Stromal cell of bone marrow (primary cell): ENCODE measurements around the gene ADAMTS16.

Experiments used
- DNase-seq: peaks from one replicate; pipeline ENCODE4 v3.0.0-alpha.2; 2012; ENCODE audit warnings: low read depth

The ADAMTS16 gene

DNA sequence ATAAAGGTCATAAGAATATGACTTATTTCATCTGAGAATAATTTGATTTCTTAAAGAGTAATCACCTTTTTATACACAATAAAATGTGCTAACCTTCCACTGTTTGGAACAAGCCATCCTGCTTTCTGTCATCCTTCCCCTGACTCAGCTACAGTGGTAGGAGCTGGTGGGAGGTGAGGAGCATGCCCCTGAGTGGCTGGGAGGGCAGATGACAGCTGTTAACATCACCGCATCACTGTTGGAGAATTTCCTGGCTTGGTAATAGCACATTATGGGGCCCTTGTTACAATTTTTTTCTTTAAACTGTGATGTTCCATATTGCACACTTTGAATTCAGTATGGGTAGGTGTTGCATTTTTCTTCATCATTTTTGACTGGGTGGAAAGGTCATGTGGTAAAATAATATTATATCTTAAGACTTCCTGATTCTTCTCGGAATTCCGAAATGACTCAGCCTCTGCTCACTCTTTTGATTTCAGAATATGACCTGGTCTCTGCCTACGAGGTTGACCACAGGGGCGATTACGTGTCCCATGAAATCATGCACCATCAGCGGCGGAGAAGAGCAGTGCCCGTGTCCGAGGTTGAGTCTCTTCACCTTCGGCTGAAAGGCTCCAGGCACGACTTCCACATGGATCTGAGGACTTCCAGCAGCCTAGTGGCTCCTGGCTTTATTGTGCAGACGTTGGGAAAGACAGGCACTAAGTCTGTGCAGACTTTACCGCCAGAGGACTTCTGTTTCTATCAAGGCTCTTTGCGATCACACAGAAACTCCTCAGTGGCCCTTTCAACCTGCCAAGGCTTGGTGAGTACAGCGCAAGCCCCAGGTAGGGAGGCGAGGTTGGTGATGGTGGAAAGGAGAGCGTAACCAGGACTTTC is 5.8 kb downstream of the ADAMTS16 start:
- no peak for DNase-seq

DNA sequence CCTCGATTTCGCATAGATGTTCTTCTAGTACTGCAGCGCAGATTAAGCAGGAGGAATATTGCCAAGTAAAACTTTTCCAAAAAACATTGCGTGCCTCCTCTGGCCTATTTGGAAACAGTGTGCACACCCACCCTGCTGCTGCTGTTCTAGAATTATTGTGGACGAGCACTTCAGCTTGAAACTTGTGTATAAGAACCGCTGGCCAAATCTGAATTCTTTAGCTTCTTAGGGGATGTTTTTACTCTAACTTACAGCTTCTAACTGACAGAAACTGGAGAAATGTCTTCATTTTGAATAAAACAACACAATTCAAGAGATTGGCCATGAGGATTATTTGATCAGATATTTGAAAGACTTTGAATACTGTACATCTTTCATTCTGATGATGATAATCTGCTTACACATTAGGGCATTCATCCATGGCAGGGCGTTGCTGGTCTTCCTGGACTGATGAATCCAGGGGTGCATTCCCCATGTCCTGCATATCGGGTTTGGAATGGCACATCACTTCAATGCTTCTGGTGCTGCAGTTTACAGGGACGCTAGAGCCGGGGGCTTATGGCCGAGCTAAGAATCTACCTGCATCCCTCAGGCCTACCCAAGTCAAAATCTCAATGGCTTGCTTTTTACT is 6.5 kb downstream of the ADAMTS16 start:
- DNase-seq: no peak

DNA sequence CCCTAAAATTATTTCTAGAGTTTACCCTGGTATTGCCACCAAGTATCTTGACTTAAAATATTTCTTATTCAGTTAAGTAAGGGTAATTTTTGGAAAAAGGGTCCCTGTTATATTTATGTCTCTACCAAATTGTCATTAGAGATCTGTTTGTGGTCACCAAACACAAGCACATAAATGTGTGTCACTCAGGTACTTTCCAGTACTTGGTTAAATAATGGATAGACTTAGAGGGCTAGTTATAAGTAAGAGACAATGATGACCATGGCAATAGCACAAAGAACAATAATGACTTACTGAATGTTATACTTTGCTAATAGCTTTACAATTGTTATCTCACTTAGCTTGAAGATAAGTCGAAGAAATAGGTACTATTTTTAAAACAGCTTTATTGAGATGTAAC is 9.0 kb downstream of the ADAMTS16 start:
- no peak for DNase-seq

DNA sequence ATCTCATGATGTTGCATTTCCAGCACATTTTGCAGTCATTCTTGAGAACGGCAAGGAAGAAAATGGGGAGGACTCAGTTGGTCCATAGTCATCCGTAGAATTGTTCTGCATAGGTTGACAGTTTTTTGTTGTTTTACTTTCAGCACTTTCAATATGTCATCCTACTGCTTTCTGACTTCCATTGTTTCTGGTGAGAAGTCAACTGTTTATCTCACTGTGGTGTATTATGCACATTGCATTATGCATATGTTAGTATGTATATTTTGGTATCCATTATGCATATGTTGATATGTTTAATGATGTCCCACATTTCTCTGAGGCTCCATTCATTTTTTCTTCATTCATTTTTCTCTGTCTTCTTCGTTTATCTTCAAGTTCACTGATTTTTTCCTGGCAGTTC is 10.5 kb downstream of the ADAMTS16 start:
- DNase-seq: no peak

DNA sequence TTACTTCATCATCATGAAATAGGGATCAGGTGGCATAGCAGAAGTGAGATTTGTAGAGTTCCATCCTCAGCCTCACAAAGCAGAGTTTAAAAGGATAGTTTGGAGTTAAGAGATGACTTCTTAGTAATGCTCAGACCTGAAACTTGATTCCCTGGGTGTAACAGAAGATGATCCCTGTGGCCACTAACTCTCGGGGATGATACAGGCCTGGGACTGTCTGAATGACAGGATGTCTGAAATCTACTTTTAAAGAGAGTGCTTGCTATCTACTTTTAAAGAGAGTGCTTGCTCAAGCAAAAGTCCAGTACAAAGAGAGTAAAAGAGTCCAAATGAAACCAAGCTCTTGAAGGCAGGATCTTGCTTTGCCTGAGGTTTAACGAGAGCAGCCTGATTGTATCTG is 14.6 kb downstream of the ADAMTS16 start:
- DNase-seq: no peak

DNA sequence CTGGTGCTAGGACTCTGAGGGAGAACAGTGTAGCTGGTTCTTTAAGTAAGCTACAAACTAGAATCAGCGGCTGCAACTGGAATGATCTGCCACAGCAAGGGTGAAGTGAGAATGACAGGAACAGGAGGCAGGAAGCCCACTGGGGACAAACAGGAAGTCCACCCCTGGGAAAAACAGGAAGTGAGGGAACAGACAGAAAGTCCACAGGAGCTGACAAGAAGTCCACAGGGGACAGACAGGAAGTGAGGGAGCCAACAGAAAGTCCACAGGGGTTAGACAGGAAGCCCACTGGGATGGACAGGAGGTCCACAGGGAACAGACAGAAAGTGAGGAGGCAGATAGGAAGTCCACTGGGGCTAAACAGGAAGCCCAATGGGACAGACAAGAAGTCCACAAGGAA is 15.5 kb downstream of the ADAMTS16 start:
- no peak for DNase-seq

DNA sequence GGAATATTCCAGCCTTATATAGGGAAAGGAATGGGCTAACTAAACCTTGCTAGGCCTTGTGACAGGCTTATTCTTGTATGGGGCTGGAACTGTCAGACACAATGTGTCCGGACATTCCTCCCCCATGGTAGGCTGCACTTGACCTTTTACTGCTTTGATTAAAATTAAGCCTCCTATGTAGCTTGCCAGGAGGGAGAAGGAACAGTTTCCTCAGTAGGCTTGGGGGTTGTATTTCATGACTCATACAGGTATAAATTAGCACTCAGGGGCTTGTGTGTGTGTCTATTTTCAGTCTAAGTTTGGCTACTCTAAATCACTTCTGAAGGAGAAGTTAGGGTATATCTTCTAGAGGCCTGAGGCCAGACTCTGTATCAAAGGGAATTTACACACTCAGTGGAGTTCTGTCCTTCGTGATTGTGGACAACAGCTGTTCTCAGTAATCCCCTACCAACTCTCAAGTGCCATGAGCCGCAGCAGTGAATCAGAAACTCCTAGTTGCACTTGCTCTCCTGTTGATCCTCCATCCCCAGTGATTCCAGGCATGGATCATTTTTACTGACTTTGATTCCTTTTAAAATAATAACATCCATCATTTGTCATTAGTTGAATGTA is 16.4 kb downstream of the ADAMTS16 start:
- DNase-seq: no peak

DNA sequence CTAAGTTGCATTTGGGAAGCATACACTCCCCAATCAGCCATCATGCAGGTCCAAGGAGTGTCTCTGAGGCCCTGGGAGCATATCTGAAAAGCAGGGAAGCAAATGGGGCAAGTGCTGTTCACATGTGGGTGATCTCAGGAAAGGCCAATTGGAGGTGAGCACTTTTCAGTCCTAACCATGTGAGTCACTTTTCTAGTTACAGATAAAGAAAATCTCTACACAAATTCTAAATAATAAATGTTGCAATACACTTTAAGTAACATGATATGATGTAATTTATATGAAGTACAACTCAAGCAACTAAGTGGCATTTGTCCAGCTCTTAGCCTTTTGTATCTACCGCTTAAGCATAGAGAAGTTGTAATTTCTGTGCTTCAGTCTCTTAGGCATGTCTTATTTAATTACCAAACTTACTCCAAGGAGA is 18.4 kb downstream of the ADAMTS16 start:
- DNase-seq: no peak

DNA sequence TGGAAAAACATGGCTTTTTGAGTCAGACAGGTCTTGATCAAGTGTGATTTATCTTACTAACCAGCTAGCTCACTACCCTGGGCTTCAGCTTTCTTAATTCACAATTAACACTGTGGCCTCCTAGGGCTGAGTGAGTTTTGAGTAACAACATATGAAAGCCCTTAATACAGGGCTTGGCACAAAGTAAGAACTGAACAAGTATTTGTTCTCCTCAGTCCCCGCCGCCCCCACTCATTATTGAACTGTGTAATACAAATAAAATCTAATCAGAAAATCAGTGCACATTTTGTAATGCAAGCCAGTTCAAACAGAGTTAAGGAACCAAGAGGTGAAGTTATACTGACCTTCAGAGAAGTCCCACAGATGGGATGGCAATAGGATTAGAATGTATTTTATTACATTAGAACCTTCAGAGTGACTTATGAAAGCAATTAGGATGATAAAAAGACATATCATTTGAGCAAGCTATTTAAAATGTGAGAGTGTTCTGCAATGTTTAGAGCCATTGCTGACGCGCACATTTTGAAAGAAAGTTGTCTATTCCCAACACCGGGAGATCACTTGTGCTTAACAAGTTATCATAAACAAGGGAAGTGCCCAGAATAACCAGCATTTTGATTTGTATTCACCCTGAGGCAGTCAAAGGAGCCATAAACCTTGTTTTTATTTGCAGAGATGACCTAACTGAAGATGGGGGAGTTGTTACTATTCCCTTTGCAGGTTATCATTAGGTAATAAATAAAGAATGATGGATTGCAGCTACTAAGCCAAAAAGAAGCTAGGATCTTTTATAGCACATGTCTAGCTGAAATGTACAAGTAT is 19.4 kb downstream of the ADAMTS16 start:
- DNase-seq: no peak

DNA sequence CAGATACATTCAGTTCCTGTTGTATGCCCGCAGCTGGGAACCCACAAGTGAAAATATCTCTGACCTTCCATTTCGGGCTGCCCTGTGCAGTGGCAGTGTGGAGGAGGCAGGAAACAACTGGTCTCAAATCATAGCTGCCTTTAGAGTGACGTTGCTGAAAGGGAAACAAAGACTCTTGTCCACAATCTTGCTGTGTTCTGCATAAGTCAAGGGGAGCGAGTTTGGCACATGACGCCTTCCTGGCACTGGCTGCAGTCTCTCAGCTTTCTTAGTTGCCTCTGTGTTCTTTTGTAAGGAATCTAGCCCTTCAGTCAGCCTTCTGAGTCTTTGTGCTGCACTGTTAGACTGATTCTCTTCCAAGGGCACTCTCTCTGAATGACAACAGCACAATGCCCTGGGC is 24.0 kb downstream of the ADAMTS16 start:
- DNase-seq: no peak

DNA sequence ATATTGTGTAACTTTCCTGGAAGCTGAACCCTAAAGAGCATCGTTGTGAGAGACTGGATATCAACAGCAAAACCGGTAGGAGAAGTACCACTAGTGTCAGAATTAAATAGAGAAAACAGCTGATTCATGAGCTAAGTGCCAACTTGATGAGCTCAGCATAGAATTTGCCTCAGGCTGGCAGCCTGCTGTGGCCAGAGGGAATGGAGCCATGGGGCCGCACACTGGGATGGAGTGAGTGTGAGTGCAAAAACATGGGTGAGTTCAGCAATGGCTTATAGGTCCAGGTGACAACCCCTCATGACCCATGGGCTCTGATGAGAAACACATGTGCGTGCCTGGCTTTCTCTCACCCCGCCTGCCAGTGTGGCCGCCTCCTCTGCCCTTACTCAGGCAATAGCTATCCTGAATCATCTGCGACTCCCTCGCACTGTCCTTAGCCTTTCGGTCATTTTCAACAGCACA is 25.4 kb downstream of the ADAMTS16 start:
- no peak for DNase-seq

DNA sequence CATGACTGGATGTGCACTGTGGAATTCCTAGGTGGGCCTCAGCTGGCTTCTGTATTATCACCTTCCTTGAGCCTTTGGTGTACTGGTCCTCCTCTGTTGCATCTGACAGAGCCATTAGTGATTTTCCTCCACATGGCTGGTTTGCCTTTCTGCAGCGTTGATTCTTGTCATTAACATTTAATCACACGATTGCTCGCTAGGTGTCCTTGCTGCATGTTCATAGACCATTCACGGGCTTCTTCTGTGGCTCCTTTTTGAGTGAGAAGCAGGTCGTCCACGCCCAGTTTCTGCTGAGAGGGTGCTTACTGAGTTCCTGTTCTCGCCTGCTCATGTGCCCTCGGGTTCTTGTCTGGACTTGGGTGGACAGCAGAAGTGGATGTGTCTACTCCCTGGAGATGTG is 29.3 kb downstream of the ADAMTS16 start:
- DNase-seq: no peak

DNA sequence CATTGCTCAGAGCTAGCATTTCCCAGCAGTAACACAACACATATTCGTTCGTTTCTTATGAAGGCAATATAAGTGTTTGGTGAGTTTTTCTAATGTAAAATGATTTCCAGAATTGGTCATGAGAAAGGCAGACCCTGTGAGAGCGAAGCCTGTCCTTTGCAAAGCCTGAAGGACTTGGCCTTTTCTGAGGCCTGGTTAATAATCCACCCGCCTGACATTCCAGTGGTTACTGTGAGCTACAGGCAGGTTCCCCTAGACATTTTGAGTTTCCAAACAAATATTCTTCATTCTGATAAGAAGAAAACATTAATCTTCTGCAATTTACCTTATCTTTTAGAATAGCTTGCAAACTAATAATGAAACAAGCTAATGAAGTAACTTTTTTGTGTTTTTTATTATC is 38.0 kb downstream of the ADAMTS16 start:
- no peak for DNase-seq

DNA sequence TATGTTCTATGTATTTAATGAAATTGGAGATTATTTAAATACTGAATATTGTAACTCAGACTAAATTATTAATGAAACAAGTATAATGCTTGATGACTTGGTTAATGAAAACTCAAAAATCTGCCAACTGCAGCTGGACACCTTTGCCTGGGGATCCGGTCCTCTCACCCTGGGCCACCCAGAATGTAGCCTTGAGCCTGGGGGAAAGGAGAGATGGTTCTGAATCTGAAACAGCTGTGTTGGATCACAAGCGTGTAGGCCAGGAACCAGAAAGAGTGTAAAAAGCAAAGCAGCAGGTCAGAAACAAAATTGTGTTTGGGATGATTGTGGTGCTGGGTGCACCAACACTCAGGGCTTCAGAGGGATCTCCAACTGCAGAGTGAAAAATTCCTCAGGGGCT is 38.5 kb downstream of the ADAMTS16 start:
- no peak for DNase-seq

DNA sequence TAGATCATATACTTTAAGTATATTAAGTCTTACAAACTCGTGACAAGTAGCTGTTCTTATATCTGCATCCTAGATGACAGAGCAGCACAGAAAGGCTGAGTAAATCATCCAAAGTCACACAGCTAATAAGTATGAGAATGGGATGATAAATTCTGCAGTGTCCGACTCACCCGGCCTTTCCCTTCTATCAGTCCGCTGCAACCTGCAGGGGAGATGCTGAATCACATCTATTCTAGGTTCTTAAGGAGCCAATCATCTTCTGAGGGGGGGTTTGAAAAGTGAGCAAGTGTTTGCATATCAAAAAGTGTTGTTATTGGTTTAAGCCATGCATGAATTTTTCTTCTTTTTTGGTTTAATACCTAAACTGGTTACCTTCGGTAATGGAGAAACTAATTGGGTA is 38.9 kb downstream of the ADAMTS16 start:
- DNase-seq: no peak

DNA sequence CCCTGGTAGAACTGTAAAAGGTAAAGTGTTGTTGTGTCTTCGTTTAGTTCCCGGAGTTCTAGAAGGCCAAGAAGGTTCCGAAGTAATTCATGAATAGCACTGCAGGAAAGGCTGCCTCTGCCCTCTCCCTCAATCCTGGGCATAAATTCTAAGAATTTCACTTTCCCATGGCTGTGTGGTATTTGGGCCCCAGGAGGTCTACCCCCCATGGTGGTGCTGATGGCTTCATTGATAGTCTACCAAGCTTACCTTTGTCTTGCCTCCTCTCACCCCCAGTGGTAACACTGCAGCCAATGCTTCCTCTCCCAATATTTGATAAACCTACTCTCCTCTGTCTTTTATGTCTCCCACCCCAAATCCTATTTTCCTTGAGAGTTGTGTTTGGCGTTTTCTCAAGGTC is 39.5 kb downstream of the ADAMTS16 start:
- DNase-seq: no peak

DNA sequence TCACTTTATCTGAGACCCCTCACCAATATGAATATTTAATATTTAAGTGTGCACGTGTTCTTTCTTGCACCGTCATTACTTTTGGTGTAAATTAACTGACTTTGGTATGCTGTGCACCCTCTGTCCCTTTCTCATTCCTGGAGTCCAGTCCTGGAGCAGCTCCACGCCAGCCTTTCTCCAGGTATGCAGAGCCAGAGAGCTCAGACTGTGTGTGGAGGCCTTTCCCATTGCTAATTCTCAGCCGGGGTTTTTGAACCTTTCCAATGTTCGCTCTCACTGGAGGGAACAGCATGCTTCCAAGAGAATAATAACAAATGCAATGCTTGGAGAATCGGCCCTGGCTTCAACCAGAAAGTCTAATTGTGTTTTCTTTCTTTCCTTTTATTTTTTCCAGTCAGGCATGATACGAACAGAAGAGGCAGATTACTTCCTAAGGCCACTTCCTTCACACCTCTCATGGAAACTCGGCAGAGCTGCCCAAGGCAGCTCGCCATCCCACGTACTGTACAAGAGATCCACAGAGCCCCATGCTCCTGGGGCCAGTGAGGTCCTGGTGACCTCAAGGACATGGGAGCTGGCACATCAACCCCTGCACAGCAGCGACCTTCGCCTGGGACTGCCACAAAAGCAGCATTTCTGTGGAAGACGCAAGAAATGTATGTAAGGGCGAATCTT is 41.7 kb downstream of the ADAMTS16 start:
- DNase-seq: no peak

DNA sequence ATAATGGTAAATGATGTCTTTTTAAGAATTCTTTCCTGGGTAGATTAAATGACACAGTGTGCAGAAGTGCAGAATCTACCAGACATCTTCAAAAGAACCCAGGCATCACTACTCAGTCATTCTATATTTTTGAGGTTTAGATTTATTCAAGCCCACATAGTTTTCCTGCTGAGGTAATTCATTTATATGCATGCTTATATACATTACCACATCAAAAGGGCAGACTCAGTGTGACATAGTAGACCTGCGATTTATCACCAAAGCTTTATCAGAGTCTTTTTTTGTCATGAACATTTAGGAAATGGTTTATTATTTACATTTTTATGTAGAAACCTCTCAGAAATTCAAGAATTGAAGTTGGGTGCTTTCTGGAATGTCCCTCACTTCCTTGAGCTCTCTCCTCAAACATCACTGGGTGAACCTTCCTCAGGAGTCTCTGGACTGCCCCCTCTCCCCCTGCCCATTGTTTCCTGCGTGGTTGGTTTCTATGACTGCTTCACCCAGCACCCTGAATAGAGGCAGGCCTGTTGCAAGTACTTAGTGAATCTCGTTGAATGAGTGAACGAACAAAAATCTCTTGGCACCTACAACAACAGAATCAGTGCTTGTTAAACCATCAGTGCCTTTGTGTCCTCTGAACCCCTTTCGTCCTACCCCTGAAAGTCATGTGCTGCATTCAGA is 42.5 kb downstream of the ADAMTS16 start:
- DNase-seq: no peak

DNA sequence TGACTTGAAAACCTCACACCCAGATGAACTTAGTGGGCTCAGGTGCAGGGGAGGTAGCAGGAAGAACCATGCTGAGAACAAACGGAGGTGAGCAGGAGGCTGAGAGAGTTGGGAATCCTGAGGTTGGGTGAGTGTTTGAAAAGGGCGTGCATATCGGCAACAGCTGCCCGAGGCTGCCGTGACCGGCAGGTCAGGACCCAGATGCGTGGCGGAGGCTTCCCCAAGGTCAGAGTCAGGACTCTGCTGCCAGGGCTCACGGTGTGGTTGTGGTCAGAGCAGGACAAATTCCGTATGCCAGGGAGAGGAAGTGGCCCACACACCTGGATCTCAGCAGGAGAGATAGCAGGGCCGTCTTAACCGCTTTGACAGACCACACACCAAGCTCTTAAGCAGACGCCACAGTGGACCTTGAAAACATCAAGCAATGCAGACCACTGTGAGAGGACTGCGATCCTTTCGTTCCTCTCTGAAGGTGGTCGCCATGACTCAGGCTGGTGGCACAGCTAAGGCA is 43.1 kb downstream of the ADAMTS16 start:
- no peak for DNase-seq

DNA sequence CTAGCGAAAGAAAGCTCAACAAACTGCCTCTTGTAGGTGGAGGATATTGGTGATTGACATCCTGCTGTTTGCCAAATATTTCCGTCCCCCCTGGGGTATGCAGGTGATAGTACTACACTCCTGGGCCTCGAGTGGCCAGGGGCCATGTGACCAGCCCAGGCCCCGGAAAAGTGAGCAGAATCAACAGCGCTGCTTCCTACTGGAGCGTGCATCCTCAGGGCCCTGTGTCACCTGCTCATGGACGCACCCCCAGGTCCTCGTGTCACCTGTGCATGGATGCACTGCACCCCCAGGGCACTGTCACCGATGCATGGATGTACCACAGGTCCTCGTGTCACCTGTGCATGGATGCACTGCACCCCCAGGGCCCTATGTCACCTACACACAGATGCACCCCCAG is 43.8 kb downstream of the ADAMTS16 start:
- DNase-seq: no peak
